Hematopoietic multipotent progenitor cell treated with erythropoietin and hydrocortisone succinate and interleukin-3 and kit ligand, for 4 days (in vitro differentiated cells): ENCODE measurements around the gene TEDC1.
"Not testable (repeated sequence)": the region's sequence is repeated elsewhere in the genome, so short reads cannot be mapped to it uniquely, and the experiment has no call there.

Experiments
- DNase-seq: peaks from one replicate; pipeline ENCODE4 v3.0.0-alpha.2; 2015

TEDC1 gene

DNA sequence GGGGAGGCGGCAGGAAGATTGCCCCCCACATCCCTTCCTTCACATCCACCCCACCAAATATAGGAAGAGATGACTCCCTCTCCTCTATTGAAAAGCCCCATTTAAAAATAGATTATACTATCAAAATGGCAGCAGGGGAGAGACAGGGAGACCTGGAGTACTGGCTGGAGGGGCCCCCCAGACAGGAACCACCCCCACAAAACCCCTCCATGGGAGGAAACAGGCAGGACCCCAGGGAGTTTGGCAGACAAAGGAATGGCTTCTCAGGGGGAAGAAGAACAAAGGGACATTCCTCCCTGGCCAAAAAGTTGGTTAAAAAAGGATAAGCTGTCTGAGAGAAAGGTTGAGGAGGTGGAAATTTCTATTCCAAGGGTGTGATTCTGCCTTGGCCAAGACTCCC, 54.6 kb downstream of the TEDC1 start:
- not testable (repeated sequence) for DNase-seq

DNA sequence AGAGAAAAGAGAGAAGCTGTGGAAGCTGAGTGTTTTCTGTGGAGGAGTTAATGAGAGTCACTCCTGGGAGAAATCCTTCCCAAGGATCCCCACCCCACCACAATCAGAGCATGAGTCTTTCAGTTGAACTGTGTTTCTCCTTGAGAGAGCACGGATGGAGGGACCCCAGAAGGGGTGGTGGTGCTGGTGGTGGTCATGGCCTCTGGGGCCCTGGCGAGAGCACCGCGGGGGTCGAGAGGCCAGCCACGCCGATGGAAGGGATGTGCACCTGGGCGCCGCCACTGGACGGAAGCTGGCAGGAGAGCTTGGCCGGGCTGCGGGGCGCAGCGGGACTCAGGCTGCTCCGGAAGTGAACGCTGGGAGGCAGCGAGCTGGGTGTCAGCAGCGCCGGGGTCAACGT, 55.4 kb downstream of the TEDC1 start:
- not testable (repeated sequence) for DNase-seq

DNA sequence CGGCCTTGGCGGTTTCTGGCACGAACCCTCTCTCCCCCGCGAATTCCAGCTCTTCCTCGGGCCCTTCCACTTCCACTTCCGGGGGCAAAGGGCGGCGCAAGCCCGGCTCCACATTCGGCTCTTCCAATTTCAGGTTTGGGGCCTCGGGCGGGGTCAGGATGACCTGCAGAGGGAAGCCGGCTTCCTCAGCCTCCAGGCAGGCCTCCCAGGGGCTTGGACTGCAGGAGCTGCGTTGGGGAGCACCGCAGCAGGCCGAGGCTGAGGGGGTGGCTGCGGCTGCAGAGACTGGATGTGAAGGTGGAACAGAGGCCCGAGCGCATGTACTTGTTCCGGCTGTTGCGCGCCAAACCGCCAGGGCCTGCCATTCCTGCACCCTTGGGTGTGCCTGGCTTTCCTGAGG, 56.0 kb downstream of the TEDC1 start:
- not testable (repeated sequence) for DNase-seq

DNA sequence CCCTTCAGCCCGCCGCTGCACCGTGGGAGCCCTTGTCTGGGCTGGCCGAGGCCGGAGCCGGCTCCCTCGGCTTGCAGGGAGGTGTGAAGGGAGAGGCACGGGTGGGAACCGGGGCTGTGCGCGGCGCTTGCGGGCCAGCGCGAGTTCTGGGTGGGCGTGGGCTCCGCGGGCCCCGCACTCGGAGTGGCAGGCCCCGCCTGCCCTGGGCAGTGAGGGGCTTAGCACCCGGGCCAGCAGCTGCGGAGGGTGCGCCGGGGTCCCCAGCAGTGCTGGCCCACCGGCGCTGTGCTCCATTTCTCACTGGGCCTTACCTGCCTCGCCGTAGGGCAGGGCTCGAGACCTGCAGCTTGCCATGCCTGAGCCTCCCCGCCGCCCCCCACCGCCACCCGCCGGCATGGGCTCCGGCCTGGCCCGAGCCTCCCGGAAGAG, 56.7 kb downstream of the TEDC1 start:
- no peak for DNase-seq
